Psoas muscle (tissue), 8 donors: Measurements from ENCODE around the gene IDI1. TPM values are rescaled to one million over a fixed set of nuclear protein-coding genes. Genes with fewer than 3 reads are reported as not detected.
A peak's percentile ranks its signal among the peaks of the same experiment; 100 is the strongest.
"Not testable (repeated sequence)": the region's sequence is repeated elsewhere in the genome, so short reads cannot be mapped to it uniquely, and the experiment has no call there.

Experiments used
- ATAC-seq, 4 donors: fragments of 200-7000 bp; cut with Tn5 transposase; one replicate each; pipeline ENCODE4 v1.9.1; 2020; ENCODE audit warnings: moderate library complexity in 3 of 4, mild to moderate bottlenecking in 2 of 4
- DNase-seq, 2 donors: peaks; one replicate each; pipeline ENCODE4 v3.0.0-alpha.2; 2020
- H3K27ac ChIP-seq: fragments of 200-600 bp; one replicate; pipeline ENCODE4 v1.8.0; 2022
- H3K27me3 ChIP-seq, 3 donors: fragments of 200-600 bp in 1 of 3; one replicate each; pipeline versions ENCODE4 v1.6.1 to v1.8.0; 2013 to 2022; ENCODE audit warnings: low read length in 2 of 3, mild to moderate bottlenecking in 2 of 3, moderate library complexity in 1 of 3; ENCODE audit not compliant: insufficient read depth in 3 of 3
- H3K36me3 ChIP-seq, 2 donors: fragments of 200-600 bp in 1 of 2; one replicate each; pipeline versions ENCODE4 v1.6.1 to v1.8.0; 2013 to 2022; ENCODE audit warnings: low read depth in 1 of 2, mild to moderate bottlenecking in 1 of 2, moderate library complexity in 1 of 2; ENCODE audit not compliant: insufficient read depth in 1 of 2
- H3K4me1 ChIP-seq: fragments of 200-600 bp; one replicate; pipeline ENCODE4 v1.8.0; 2022
- H3K4me3 ChIP-seq: fragments of 200-600 bp; one replicate; pipeline ENCODE4 v1.8.0; 2022; ENCODE audit warnings: mild to moderate bottlenecking
- H3K9me3 ChIP-seq: fragments of 200-600 bp; one replicate; pipeline ENCODE4 v1.8.0; 2022
- CTCF ChIP-seq: fragments of 200-600 bp; IDR thresholded peaks from one replicate; pipeline ENCODE4 v1.8.0; 2022; ENCODE audit warnings: antibody characterized with exemption
- WGBS, 3 donors: extraction: QIAGEN DNeasy Blood & Tissue Kit; methylation state at CpG; one replicate each; pipeline versions ENCODE4 v1.1.6 to v1.1.7; 2013; 5-methylcytosine and 5-hydroxymethylcytosine counted together
- intact Hi-C, 2 donors: fragments of 100-400 bp; cut with DNase I; formaldehyde crosslinking; loops; one replicate each; pipeline versions ENCODE4 v1.11.0 to v1.14.2; 2022
- polyA plus RNA-seq, 3 donors: library from polyadenylated mRNA; stranded (reverse); fragments of 200-250 nt; gene quantifications; one replicate each; pipeline ENCODE4 v1.2.3, GENCODE V29; 2013
- total RNA-seq, 4 donors: library from RNA; stranded (reverse); fragmentation: NEBNext Ultra II Directional in 2 of 4; extraction: Animal tissue kit (Norgen Biotek cat#: 25700) in 2 of 4; gene quantifications; one replicate each; pipeline versions ENCODE4 v1.2.1 to v1.2.4, GENCODE V29; 2021 to 2023
- donor health status: healthy with polysubstance abuse.
- donor health status: DM: no; HTN: no; CAD: no; lungs with moderate emphysema.
- donor health status: Bipolar disorder and iron deficiency.
- donor health status: healthy.
- donor health status: DM: yes; HTN: yes; CAD: no.
- donor health status: DM: no; HTN: no; CAD: no.
- donor health status: DM: no; HTN: no; CAD: no.
- donor health status: DM: yes; HTN: yes; CAD: no.

Gene IDI1
- total and polyA plus RNA-seq, 7 donors: 42.8 to 137 (median 57.4) TPM

DNA sequence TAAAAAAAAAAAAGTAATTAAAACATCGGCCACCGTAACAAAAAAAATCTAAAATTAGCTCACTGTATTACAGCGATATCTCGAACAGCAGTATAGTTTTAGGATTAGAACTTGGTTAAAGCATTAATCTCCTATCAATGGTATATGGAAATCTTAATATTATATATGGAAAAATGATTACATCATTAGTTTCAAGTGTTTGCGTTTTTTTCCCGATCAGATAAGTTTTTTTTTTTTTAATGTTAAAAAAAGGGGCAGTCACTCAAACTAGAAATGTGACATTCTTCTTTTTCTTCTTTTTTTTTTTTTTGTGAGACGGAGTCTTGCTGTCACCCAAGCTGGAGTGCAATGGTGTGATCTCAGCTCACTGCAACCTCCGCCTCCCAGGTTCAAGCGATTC lies 7.4 kb downstream of the IDI1 start:
- H3K27ac ChIP-seq: peak overlapping the region; percentile 17
- intact Hi-C loops: no loop called here
- H3K36me3 ChIP-seq: peaks cover 0 to 56% of the 10 kb centered on the region in 2 donors
- H3K4me1 ChIP-seq: peaks cover 48% of the 10 kb centered on the region
- DNase-seq (no peak), ATAC-seq (no peak)
- no peak overlapping the region for H3K4me3 ChIP-seq
- WGBS, 3 donors: 89 to 94% (median 94%) methylated on average over 9 of the region's 9 CpGs
- H3K27me3 ChIP-seq: no peaks in the 10 kb centered on the region
- no peak for TF ChIP-seq CTCF
- no peaks in the 10 kb centered on the region for H3K9me3 ChIP-seq

DNA sequence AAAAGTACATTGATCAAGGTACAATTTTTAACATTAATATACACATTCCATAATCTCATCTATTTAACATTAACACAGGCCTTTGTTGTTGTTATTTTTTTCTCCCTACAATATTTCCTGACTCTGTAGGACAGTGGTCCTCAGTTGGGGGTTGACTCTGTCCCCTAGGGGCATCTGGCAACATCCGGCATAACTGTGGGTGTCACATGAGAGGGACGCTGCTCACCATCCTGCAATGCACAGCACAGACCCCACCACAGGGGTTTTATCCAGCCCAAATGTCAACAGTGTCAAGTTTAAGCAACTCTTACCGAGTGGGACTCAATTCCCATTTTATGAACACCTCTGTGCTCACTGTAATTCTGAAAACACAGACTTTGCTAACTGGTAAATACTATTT lies 8.8 kb downstream of the IDI1 start:
- no peak for ATAC-seq
- peaks cover 0 to 56% of the 10 kb centered on the region in 2 donors for H3K36me3 ChIP-seq
- 42 to 65% (median 47%) methylated on average over 3 of the region's 3 CpGs for WGBS, 3 donors

GRCh38 chr10:1038769-1039168 lies 10.2 kb downstream of the IDI1 start:
- DNase-seq, H3K27me3 ChIP-seq, ATAC-seq, intact Hi-C loops, H3K4me3 ChIP-seq, H3K9me3 ChIP-seq: not testable (repeated sequence)
- WGBS, 3 donors: 16 to 49% (median 28%) methylated on average over 3 to 11 of the region's 20 CpGs
- peaks cover 43% of the 10 kb centered on the region for H3K4me1 ChIP-seq
- H3K27ac ChIP-seq: peak overlapping the region; percentile 94
- H3K36me3 ChIP-seq: peaks cover 0 to 56% of the 10 kb centered on the region in 2 donors

More for the DNA sequence above, 8.8 kb downstream of the IDI1 start:
- Histone ChIP-seq H3K27ac (peak overlapping the region; percentile 23), H3K27me3 (no peaks in the 10 kb centered on the region), H3K4me3 (no peak overlapping the region), H3K9me3 (no peaks in the 10 kb centered on the region), H3K4me1 (peaks cover 50% of the 10 kb centered on the region)
- DNase-seq: no peak
- intact Hi-C loops: no loop called here
- TF ChIP-seq CTCF: no peak

GRCh38 chr10:1037098-1037497 lies 11.8 kb downstream of the IDI1 start:
- no peak for TF ChIP-seq CTCF
- no peak overlapping the region for H3K4me3 ChIP-seq
- peaks cover 0 to 39% of the 10 kb centered on the region in 2 donors for H3K36me3 ChIP-seq
- H3K9me3 ChIP-seq: no peaks in the 10 kb centered on the region
- 83 to 89% (median 85%) methylated on average over 11 of the region's 11 CpGs for WGBS, 3 donors
- no peak for DNase-seq
- H3K4me1 ChIP-seq: peaks cover 38% of the 10 kb centered on the region
- H3K27me3 ChIP-seq: no peaks in the 10 kb centered on the region
- intact Hi-C loops: no loop called here
- ATAC-seq: no peak
- peak overlapping the region; percentile 94 for H3K27ac ChIP-seq

- peaks cover 0 to 31% of the 10 kb centered on the region in 2 donors for H3K36me3 ChIP-seq
- TF ChIP-seq CTCF: no peak
- DNase-seq: peak; percentile 37 to 73
- H3K9me3 ChIP-seq: no peaks in the 10 kb centered on the region
- ATAC-seq: peak; percentile 66 to 75 (median 72)
- peak overlapping the region; percentile 94 for H3K27ac ChIP-seq
- H3K4me3 ChIP-seq: no peak overlapping the region
- no peaks in the 10 kb centered on the region for H3K27me3 ChIP-seq
- 35 to 57% (median 47%) methylated on average over 14 of the region's 14 CpGs for WGBS, 3 donors
- intact Hi-C loops: no loop called here
- peaks cover 38% of the 10 kb centered on the region for H3K4me1 ChIP-seq
Observed at GRCh38 chr10:1036341-1036791, 12.6 kb downstream of the IDI1 start.
